Measurements from ENCODE around the gene TC2N. TPM values are rescaled to one million over a fixed set of nuclear protein-coding genes. Genes with fewer than 3 reads are reported as not detected.

Gene TC2N
- total RNA-seq, 4 donors from 2014 or later, result 3.2 to 11.9 (median 7.2) TPM

DNA sequence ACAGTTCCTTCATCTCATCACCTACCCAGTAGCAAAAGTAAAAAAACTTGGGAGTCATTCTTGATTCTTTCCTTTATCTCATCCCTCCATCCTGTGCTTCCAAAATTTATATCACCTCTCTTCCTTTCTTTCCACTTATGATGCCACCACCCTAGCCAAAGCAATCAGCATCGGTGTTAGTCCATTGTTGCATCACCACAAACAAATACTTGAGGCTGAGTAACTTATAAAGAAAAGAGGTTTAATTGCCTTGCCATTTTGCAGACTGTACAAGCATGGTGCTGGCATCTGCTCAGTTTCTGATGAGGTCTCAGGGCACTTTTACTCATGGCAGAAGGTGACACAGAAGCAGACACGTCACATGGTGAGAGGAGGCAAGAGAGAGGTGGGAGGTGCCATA is 115.6 kb downstream of the TC2N start:
- H3K36me3 ChIP-seq, result no peaks in the 10 kb centered on the region
- no peaks in the 10 kb centered on the region for H3K27me3 ChIP-seq
- H3K9me3 ChIP-seq, result no peaks in the 10 kb centered on the region
- TF ChIP-seq, protein P1, sequence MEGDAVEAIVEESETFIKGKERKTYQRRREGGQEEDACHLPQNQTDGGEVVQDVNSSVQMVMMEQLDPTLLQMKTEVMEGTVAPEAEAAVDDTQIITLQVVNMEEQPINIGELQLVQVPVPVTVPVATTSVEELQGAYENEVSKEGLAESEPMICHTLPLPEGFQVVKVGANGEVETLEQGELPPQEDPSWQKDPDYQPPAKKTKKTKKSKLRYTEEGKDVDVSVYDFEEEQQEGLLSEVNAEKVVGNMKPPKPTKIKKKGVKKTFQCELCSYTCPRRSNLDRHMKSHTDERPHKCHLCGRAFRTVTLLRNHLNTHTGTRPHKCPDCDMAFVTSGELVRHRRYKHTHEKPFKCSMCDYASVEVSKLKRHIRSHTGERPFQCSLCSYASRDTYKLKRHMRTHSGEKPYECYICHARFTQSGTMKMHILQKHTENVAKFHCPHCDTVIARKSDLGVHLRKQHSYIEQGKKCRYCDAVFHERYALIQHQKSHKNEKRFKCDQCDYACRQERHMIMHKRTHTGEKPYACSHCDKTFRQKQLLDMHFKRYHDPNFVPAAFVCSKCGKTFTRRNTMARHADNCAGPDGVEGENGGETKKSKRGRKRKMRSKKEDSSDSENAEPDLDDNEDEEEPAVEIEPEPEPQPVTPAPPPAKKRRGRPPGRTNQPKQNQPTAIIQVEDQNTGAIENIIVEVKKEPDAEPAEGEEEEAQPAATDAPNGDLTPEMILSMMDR (IDR thresholded peaks at IDR 0.05 in 4 of 5, conservative IDR thresholded peaks at IDR 0.05 in 1 of 5), result no peak
- no peak for TF ChIP-seq POLR2A (IDR thresholded peaks at IDR 0.05)
- intact Hi-C loops (cut with DNase I; ENCODE audit: low total_unique reads) (no loop called here), in situ Hi-C loops (cut with MboI; ENCODE audit: low sequenced_read_pairs in 4 of 4) (no loop called here)
- peaks cover 0 to 17% of the 10 kb centered on the region in 2 donors for H3K4me1 ChIP-seq
- no peak overlapping the region for H3K27ac ChIP-seq
- no peak overlapping the region for H3K4me3 ChIP-seq
- DNase-seq, result no peak
- ATAC-seq, result no peak

DNA sequence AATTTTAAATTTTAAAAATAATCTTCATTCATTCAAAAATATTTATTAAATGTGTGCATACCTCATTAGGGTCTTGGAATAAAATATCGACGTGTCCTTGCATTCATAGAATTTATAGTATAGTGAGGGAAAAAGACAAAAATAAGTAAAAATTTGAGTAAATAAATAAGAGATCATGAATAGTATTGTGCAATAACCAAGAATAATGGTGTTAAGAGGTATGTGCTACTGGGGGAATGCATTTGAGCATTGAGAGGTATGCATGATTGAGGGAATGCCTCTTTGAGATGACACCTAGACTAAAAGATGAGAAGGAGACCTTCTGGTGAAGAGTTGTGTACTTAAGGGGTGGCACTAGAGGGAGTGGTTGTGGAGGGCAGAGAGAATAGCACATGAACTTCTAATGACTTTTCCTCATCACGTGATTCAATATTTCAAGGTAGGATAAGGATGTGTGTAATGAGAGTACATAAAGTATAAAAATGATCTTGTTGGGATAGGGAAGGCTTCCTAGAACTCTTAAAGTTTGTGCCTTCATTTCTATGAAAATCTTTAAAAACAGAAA is 116.6 kb downstream of the TC2N start:
- intact Hi-C loops (cut with DNase I; ENCODE audit: low total_unique reads) (no loop called here), in situ Hi-C loops (cut with MboI; ENCODE audit: low sequenced_read_pairs in 4 of 4) (no loop called here)
- DNase-seq (no peak), ATAC-seq (no peak)
- Histone ChIP-seq H3K27me3 (no peaks in the 10 kb centered on the region), H3K9me3 (no peaks in the 10 kb centered on the region), H3K27ac (no peak overlapping the region), H3K4me3 (no peak overlapping the region), H3K4me1 (peaks cover 0 to 17% of the 10 kb centered on the region in 2 donors), H3K36me3 (no peaks in the 10 kb centered on the region)
- TF ChIP-seq, protein P1 (IDR thresholded peaks at IDR 0.05 in 4 of 5, conservative IDR thresholded peaks at IDR 0.05 in 1 of 5), result no peak
- TF ChIP-seq POLR2A (IDR thresholded peaks at IDR 0.05), result no peak

DNA sequence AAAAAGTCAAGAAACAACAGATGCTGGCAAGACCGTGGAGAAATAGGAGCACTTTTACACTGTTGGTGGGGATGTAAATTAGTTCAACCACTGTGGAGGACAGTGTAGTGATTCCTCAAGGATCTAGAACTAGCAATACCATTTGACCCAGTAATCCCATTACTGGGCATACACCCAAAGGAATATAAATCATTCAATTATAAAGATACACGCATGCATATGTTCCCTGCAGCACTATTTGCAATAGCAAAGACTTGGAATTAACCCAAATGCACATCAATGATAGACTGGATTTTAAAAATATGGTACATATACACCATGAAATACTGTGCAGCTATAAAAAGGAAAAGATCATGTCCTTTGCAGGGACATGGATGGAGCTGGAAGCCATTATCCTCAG is 117.5 kb downstream of the TC2N start:
- DNase-seq (no peak), ATAC-seq (no peak)
- no peaks in the 10 kb centered on the region for H3K9me3 ChIP-seq
- intact Hi-C loops (cut with DNase I; ENCODE audit: low total_unique reads), result no loop called here
- H3K36me3 ChIP-seq, result no peaks in the 10 kb centered on the region
- peaks cover 0 to 17% of the 10 kb centered on the region in 2 donors for H3K4me1 ChIP-seq
- no peak overlapping the region for H3K27ac ChIP-seq
- TF ChIP-seq, protein P1 (IDR thresholded peaks at IDR 0.05 in 4 of 5, conservative IDR thresholded peaks at IDR 0.05 in 1 of 5), result no peak
- TF ChIP-seq POLR2A (IDR thresholded peaks at IDR 0.05), result no peak
- no peak overlapping the region for H3K4me3 ChIP-seq
- H3K27me3 ChIP-seq, result no peaks in the 10 kb centered on the region
- in situ Hi-C loops (cut with MboI; ENCODE audit: low sequenced_read_pairs in 4 of 4), result no loop called here

DNA sequence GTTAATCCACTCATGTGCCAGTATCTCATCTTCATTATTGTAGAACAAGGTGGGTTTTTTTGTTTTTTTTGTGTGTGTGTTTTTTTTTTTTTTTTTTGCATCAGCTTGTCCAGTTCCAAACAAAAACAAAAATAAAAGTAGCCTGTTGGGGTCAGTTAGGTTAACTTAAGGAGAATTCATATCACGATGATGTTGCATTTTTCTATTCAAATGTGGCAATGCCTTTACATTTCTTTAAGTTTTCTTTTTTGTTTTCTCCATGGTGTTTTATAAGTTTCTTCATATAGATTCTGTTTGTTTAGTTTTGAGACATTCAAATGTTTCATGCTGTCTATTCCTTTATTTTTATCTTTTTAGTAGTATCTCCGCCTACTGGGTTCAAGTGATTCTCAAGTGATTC is 119.3 kb downstream of the TC2N start:
- in situ Hi-C loops (cut with MboI; ENCODE audit: low sequenced_read_pairs in 4 of 4) (no loop called here), intact Hi-C loops (cut with DNase I; ENCODE audit: low total_unique reads) (no loop called here)
- no peak overlapping the region for H3K27ac ChIP-seq
- H3K9me3 ChIP-seq, result no peaks in the 10 kb centered on the region
- no peak overlapping the region for H3K4me3 ChIP-seq
- DNase-seq (no peak), ATAC-seq (no peak)
- no peaks in the 10 kb centered on the region for H3K27me3 ChIP-seq
- H3K36me3 ChIP-seq, result no peaks in the 10 kb centered on the region
- H3K4me1 ChIP-seq, result peaks cover 0 to under 1% of the 10 kb centered on the region in 2 donors
- TF ChIP-seq POLR2A (IDR thresholded peaks at IDR 0.05), result no peak
- TF ChIP-seq, protein P1 (IDR thresholded peaks at IDR 0.05 in 4 of 5, conservative IDR thresholded peaks at IDR 0.05 in 1 of 5), result no peak

DNA sequence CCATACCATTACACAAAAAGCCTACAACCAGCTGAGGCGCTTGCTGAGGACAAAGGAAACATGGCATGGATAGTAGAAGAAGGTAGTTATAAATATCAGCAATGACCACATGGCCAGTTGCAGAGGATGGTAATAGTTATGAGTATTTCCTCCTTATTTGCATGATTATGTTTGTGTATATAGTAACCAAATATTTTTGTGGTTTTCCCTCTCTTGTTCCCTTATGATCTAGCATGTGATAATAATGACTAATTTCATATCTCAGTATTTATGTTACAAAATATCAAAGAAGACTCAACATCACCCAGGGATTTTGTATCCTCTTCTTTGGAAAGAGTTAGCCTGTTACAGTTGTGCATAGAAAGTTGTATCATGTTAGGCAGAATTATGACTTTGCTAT is 122.0 kb downstream of the TC2N start:
- no peaks in the 10 kb centered on the region for H3K27me3 ChIP-seq
- H3K36me3 ChIP-seq, result no peaks in the 10 kb centered on the region
- no peaks in the 10 kb centered on the region for H3K9me3 ChIP-seq
- H3K27ac ChIP-seq, result no peak overlapping the region
- intact Hi-C loops (cut with DNase I; ENCODE audit: low total_unique reads) (no loop called here), in situ Hi-C loops (cut with MboI; ENCODE audit: low sequenced_read_pairs in 4 of 4) (no loop called here)
- DNase-seq (no peak), ATAC-seq (no peak)
- no peaks in the 10 kb centered on the region for H3K4me1 ChIP-seq
- no peak for TF ChIP-seq POLR2A (IDR thresholded peaks at IDR 0.05)
- TF ChIP-seq, protein P1 (IDR thresholded peaks at IDR 0.05 in 4 of 5, conservative IDR thresholded peaks at IDR 0.05 in 1 of 5), result no peak
- no peak overlapping the region for H3K4me3 ChIP-seq
